Peyer's patch (tissue), 4 donors: ENCODE data around the gene SLC6A7.

Experiments
- CTCF ChIP-seq, 6 experiments: fragments of 450-650 bp in 4 of 6; fragments of 200-600 bp in 2 of 6; sonication (generic) in 1 of 6; IDR thresholded peaks; one replicate each; pipeline ENCODE4 v1.5.1; 2017 to 2019; ENCODE audit warnings: antibody characterized with exemption in 6 of 6, mild to moderate bottlenecking in 3 of 6, moderate library complexity in 1 of 6
- POLR2A ChIP-seq, 2 donors: fragments of 450-650 bp; IDR thresholded peaks; one replicate each; pipeline ENCODE4 v1.5.1; 2017; ENCODE audit warnings: antibody characterized with exemption in 2 of 2, mild to moderate bottlenecking in 2 of 2, moderate library complexity in 2 of 2

- TF ChIP-seq CTCF (IDR thresholded peaks at IDR 0.05) (no peak), POLR2A (IDR thresholded peaks at IDR 0.05) (no peak)
Observed at GRCh38 chr5:150174285-150174684, 15.6 kb upstream of the SLC6A7 start.
